SK-N-SH treated with all-trans-retinoic acid at 6 μM for 48 hours (cell line): ENCODE measurements around the gene EHBP1.

Experiments
- ARNTL ChIP-seq: fragments of 450-650 bp; formaldehyde crosslinking; IDR thresholded peaks from 2 replicates; pipeline ENCODE4 v1.5.0; 2020; ENCODE audit warnings: low read depth, mild to moderate bottlenecking, moderate library complexity, borderline replicate concordance
- ESRRG ChIP-seq: fragments of 250-450 bp; sonication (Bioruptor Pico); IDR thresholded peaks from 2 replicates; pipeline ENCODE4 v1.6.1; 2021; ENCODE audit warnings: mild to moderate bottlenecking
- PATZ1 ChIP-seq: fragments of 250-450 bp; sonication (Bioruptor Pico); IDR thresholded peaks from 2 replicates; pipeline ENCODE4 v1.8.0; 2020; ENCODE audit warnings: mild to moderate bottlenecking, moderate library complexity, borderline replicate concordance
- ZC3H10 ChIP-seq: fragments of 250-450 bp; sonication (Bioruptor Pico); IDR thresholded peaks from 2 replicates; pipeline ENCODE4 v1.5.1; 2021; ENCODE audit warnings: mild to moderate bottlenecking, moderate library complexity
- ZNF70 ChIP-seq: fragments of 450-650 bp; formaldehyde crosslinking; IDR thresholded peaks from 2 replicates; pipeline ENCODE4 v1.5.0; 2020; ENCODE audit warnings: mild to moderate bottlenecking, moderate library complexity

DNA sequence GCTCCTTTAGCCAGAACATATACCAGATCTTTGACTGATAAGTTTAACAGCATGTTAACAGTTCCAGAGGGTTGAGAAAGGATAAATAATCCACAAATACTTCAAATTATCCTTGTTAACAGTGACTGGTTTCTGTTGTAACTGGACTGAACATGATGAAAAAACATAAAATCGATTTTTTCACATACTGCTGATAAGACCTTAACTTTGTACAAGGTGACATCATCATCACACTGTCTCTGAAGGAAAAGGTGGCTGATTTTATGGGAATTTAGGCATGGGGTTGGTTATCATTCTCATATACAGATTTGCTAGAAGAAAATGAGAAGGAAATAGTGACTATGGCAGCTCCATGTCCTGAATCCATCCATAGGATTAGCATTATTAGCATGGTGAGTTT is 381.2 kb downstream of the EHBP1 start:
- TF ChIP-seq PATZ1 (CRISPR knock-in tag) (no peak), ZNF70 (CRISPR knock-in tag) (no peak), ZC3H10 (CRISPR knock-in tag) (no peak), ESRRG (no peak), ARNTL (CRISPR knock-in tag) (no peak)
